Pancreas (tissue), 10 donors: ENCODE data around the gene ITPR1. TPM values are rescaled to one million over a fixed set of nuclear protein-coding genes. Genes with fewer than 3 reads are reported as not detected.
A peak's percentile ranks its signal among the peaks of the same experiment; 100 is the strongest.

ENCODE experiments used
- ATAC-seq, 4 donors: fragments of 200-7000 bp; cut with Tn5 transposase; one replicate each; pipeline versions ENCODE4 v1.8.0 to v1.9.1; 2020; ENCODE audit warnings: mild to moderate bottlenecking in 4 of 4, moderate library complexity in 4 of 4
- DNase-seq, 6 donors: peaks; one replicate each; pipeline ENCODE4 v3.0.0-alpha.2; 2020
- FAIRE-seq: peaks from 2 replicates; lab custom pipeline; 2012; peaks lifted over from hg19 to GRCh38; lab: Jason Lieb, UNC
- H3K27ac ChIP-seq, 4 donors: fragments of 200-600 bp; sonication (generic); 1 replicate in 3 of 4; 2 replicates in 1 of 4; pipeline versions ENCODE4 v1.5.0 to v1.8.0; 2020
- H3K27me3 ChIP-seq, 4 donors: fragments of 200-600 bp; one replicate each; pipeline ENCODE4 v1.8.0; 2021
- H3K36me3 ChIP-seq, 3 donors: fragments of 200-600 bp; sonication (generic) in 1 of 3; one replicate each; pipeline versions ENCODE4 v1.5.0 to v1.8.0; 2020 to 2021
- H3K4me1 ChIP-seq, 3 donors: fragments of 200-600 bp; one replicate each; pipeline ENCODE4 v1.8.0; 2021
- H3K4me3 ChIP-seq, 4 donors: fragments of 200-600 bp; sonication (generic) in 2 of 4; one replicate each; pipeline versions ENCODE4 v1.5.0 to v1.8.0; 2020 to 2021
- H3K9me3 ChIP-seq, 4 donors: fragments of 200-600 bp; one replicate each; pipeline ENCODE4 v1.8.0; 2021
- CTCF ChIP-seq, 4 donors: fragments of 200-600 bp; sonication (generic) in 3 of 4; IDR thresholded peaks; one replicate each; pipeline versions ENCODE4 v1.5.0 to v1.8.0; 2021; ENCODE audit warnings: antibody characterized with exemption in 4 of 4
- WGBS, 2 donors: extraction: QIAGEN DNeasy Blood & Tissue Kit; methylation state at CpG; one replicate each; pipeline ENCODE4 v1.1.7; 2013; 5-methylcytosine and 5-hydroxymethylcytosine counted together
- intact Hi-C, 3 donors: fragments of 100-400 bp; cut with DNase I; formaldehyde crosslinking; loops; one replicate each; pipeline versions ENCODE4 v1.11.1 to v1.14.2; 2022
- polyA plus RNA-seq, 2 donors: library from polyadenylated mRNA; stranded (reverse); fragments of 200-250 nt; gene quantifications; one replicate each; pipeline ENCODE4 v1.2.3, GENCODE V29; 2013
- total RNA-seq, 6 donors: library from RNA; stranded (reverse); fragmentation: NEBNext Ultra II Directional in 4 of 6; extraction: Animal tissue kit (Norgen Biotek cat#: 25700) in 4 of 6; gene quantifications; one replicate each; pipeline versions ENCODE4 v1.2.1 to v1.2.4, GENCODE V29; 2021 to 2023
- donor health status: healthy with polysubstance abuse.
- donor health status: DM: no; HTN: no; CAD: no; lungs with moderate emphysema.
- donor health status: DM: no; HTN: no; CAD: no.
- donor health status: control.
- donor health status: control.
- donor health status: Bipolar disorder and iron deficiency.
- donor health status: DM: yes; HTN: yes; CAD: no.
- donor health status: DM: no; HTN: no; CAD: no.
- donor health status: DM: no; HTN: no; CAD: no.
- donor health status: DM: yes; HTN: yes; CAD: no.

ITPR1 gene
- total and polyA plus RNA-seq, 8 donors: 4.5 to 19.1 (median 10.1) TPM

- H3K36me3 ChIP-seq: peaks cover 0 to 5% (median 0%) of the 10 kb centered on the region in 3 donors
- peaks cover 0 to 2% (median 0%) of the 10 kb centered on the region in 3 donors for H3K4me1 ChIP-seq
- FAIRE-seq (no peak), ATAC-seq (peak in 2 of 4 donors; percentile 46 to 49), DNase-seq (no peak)
- WGBS, 2 donors: 88 to 90% methylated on average over 20 of the region's 20 CpGs
- H3K4me3 ChIP-seq: no peak overlapping the region
- no peak for TF ChIP-seq CTCF (IDR thresholded peaks at IDR 0.05)
- intact Hi-C loops: no loop called here
- no peaks in the 10 kb centered on the region for H3K9me3 ChIP-seq
- no peak overlapping the region for H3K27ac ChIP-seq
- no peaks in the 10 kb centered on the region for H3K27me3 ChIP-seq
Observed at GRCh38 chr3:4814305-4814903, 321.3 kb downstream of the ITPR1 start.

GRCh38 chr3:4814904-4815574 is 321.9 kb downstream of the ITPR1 start:
- WGBS, 2 donors: 95 to 96% methylated on average over 13 of the region's 13 CpGs
- DNase-seq: no peak
- H3K36me3 ChIP-seq: peaks cover 0 to 5% (median 0%) of the 10 kb centered on the region in 3 donors
- no peak overlapping the region for H3K4me3 ChIP-seq
- no peak overlapping the region for H3K27ac ChIP-seq
- H3K4me1 ChIP-seq: no peaks in the 10 kb centered on the region
- no peaks in the 10 kb centered on the region for H3K9me3 ChIP-seq
- no peak for ATAC-seq
- H3K27me3 ChIP-seq: no peaks in the 10 kb centered on the region
- intact Hi-C loops: no loop called here
- no peak for TF ChIP-seq CTCF (IDR thresholded peaks at IDR 0.05)
- FAIRE-seq: no peak

GRCh38 chr3:4816306-4816705 is 323.2 kb downstream of the ITPR1 start:
- H3K9me3 ChIP-seq: no peaks in the 10 kb centered on the region
- no peak for ATAC-seq
- peaks cover 0 to 5% (median 0%) of the 10 kb centered on the region in 3 donors for H3K36me3 ChIP-seq
- no peaks in the 10 kb centered on the region for H3K4me1 ChIP-seq
- no peak overlapping the region for H3K4me3 ChIP-seq
- intact Hi-C loops: no loop called here
- FAIRE-seq: no peak
- H3K27me3 ChIP-seq: no peaks in the 10 kb centered on the region
- no peak for DNase-seq
- 94 to 97% methylated on average over 7 of the region's 7 CpGs for WGBS, 2 donors
- TF ChIP-seq CTCF (IDR thresholded peaks at IDR 0.05): no peak
- H3K27ac ChIP-seq: no peak overlapping the region

GRCh38 chr3:4816718-4817117 is 323.6 kb downstream of the ITPR1 start:
- no peaks in the 10 kb centered on the region for H3K4me1 ChIP-seq
- H3K4me3 ChIP-seq: no peak overlapping the region
- no peaks in the 10 kb centered on the region for H3K9me3 ChIP-seq
- no peak overlapping the region for H3K27ac ChIP-seq
- DNase-seq (no peak), FAIRE-seq (no peak), ATAC-seq (no peak)
- 74 to 80% methylated on average over 2 of the region's 2 CpGs for WGBS, 2 donors
- H3K27me3 ChIP-seq: no peaks in the 10 kb centered on the region
- peaks cover 0 to 5% (median 0%) of the 10 kb centered on the region in 3 donors for H3K36me3 ChIP-seq
- no peak for TF ChIP-seq CTCF (IDR thresholded peaks at IDR 0.05)
- intact Hi-C loops: no loop called here

DNA sequence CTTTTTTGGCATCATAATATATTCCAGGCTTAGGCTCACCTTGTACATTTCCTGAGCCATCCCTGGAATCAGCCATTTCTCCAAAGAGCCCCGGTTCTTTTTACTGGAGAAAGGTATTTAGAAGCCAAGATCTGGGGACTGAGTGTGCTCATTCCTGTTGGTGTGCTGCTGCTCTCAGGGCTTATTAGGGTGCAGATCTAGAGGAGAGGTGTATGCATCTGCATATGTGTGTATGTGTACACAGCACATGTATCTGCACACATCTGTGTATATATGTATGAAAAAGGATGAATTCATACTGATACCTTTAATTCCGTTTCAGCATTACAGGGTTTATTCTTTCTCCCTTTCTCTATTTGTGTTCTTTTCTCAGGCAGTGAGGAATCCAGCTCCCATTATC is 324.0 kb downstream of the ITPR1 start:
- no peak for DNase-seq
- no peaks in the 10 kb centered on the region for H3K9me3 ChIP-seq
- H3K4me1 ChIP-seq: no peaks in the 10 kb centered on the region
- H3K4me3 ChIP-seq: no peak overlapping the region
- peaks cover 0 to 5% (median 0%) of the 10 kb centered on the region in 3 donors for H3K36me3 ChIP-seq
- no peaks in the 10 kb centered on the region for H3K27me3 ChIP-seq
- intact Hi-C loops: no loop called here
- no peak for FAIRE-seq
- WGBS, 2 donors: 73 to 78% methylated on average over 2 of the region's 2 CpGs
- TF ChIP-seq CTCF (IDR thresholded peaks at IDR 0.05): no peak
- ATAC-seq: no peak
- H3K27ac ChIP-seq: no peak overlapping the region
